DMS53 (cell line): ENCODE data around the gene TLCD2.
"Not testable (repeated sequence)": the region's sequence is repeated elsewhere in the genome, so short reads cannot be mapped to it uniquely, and the experiment has no call there.

Experiments
- DNase-seq: peaks from one replicate; lab custom pipeline; 2025; lab: John Stamatoyannopoulos, UW

The TLCD2 gene

DNA sequence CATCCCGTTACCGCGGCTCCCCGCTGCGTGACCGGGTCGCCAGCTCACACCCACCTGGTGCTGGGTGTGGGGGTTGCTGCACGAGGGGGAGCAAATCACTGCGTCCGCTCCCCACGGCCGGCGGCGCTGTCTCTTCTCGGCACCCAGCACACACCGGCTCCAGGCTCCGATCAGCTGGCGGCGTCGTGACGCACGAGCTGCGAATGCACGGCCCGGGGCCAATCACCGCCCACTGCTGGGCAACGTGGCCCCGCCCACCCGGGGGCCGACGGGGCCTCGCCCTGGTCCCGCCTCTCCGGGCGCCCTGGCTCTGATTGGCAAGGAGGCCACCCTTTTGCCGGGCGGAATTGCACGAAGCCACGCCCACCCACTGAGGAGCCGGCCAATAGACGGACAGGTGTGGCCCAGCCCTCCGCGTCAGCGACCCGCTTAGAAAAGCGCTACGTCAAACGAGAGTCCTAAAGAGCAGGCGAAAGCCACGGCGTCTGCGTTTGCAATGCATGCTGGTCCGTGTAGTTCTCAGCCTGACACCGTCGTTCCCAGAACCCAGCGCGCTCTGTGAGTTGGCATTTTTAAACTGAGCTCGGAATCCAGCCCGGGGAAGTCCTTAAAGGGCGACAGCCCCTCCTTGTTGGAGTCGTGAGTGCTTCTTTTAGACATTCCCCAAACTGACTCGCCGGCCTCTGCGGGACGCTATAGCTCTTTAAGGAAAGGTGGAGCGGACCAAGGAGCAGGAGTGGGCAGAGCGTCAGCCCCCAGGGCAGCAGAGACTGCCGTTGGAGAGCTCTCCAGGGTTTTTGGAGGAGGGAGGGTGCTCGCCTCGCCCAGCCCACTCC, 6.1 kb upstream of the TLCD2 start:
- DNase-seq: peak; percentile 99

DNA sequence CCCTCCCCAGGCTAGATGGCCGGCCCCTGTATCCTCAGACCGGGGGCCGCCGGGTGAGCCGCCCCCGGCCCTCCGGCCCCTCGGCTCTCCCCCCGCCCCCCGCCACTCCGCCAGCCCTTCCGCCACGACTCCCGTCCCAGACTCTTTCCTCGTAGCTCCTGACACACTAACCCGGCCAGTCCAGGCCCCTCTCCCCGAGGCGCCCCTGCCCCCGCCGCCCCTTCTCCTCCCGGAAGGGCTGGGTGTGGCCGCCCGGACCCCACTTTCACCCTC, 5.6 kb upstream of the TLCD2 start:
- DNase-seq: no peak

DNA sequence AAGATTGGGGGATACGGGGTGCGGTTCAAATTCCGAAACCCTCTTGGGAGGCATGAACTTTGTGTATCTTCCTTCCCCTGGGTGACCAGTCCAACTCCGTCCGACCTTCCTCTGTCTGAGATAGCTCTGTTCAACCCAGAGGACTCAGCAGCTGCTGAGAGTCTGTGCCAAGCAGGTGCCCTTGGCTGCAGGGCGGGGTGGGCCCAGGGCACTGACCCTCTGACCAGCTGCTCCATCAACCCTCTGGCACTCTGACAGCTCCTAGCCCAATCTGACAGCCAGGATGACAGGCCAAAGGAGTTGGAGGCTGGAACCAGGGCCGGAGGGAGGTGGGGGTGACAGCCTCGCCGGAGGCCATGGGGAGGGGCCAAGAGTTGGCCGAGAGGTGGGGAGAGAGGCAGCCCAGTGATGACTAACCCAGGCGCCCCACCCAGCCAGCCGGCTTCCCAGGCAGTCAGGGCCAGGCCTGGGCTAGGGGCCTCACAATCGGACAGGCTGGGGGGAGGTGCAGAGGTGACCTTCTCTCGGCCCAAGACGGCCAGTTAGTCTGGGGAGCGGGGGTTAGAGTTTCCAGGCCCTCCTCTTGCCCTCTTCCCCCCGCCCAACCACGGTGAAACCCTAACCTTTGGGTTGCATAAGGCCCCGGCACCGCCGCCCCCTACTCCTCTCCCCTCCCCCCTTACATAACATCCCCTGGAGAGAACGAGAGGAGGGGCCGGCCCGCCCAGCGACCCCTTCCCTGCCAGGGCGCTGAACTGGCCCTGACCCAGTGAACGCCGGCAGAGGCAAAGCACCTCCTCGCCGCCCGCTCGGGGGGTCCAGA, 5.0 kb upstream of the TLCD2 start:
- DNase-seq: peak; percentile 82

DNA sequence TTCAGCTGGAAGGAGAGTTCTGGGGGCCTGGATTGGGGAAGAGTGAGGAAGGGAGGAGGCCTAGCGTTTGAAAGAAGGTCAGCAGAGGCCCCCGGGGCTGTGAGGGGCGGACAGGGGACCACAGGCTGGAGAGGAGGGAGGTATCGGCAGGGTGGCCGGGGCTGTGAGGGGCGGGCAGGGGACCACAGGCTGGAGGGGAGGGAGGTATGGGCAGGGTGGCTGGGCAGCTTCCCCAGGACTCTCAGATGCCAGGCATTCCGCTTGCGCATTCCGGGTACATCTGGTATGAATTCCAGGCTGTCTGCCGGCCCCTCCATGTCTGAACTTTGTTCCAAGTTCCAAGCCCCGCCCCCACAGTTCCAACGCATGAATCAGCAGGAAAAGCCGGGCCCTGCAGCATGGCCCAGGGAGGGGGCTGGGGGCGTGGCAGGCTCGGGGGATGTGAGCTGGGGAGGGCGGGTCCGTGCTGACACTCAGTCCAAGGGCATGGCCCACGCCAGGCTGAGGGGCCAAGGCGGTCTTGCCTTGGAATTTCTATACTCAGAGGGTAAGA, 4.3 kb upstream of the TLCD2 start:
- peak; percentile 89 for DNase-seq

DNA sequence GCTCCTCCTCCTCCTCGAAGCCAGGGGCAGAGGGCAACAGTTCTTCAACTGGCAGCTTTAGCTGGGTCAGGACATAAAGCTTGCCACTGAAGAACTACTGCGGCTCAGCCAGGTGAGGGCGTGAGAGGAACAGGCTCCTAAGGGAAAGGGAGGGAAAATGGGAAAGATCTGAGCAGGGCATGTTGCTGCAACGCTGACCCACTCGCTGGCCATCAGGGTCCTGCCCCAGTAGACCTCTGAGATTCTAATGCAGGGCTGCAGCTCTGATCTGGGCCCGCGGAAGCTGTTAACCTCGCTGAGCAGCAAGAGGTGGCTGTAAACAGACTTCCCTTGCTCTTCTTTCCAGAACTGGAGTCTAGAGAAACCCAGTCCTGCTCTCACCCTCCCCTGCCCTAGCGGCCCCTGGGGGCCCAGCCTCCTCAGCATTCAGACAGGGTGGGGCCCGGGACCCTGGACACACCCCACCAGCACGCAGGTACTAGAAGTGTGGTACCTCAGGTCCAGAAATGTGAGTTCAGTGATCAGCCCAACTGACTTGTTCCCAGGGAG, 3.8 kb upstream of the TLCD2 start:
- peak; percentile 62 for DNase-seq

DNA sequence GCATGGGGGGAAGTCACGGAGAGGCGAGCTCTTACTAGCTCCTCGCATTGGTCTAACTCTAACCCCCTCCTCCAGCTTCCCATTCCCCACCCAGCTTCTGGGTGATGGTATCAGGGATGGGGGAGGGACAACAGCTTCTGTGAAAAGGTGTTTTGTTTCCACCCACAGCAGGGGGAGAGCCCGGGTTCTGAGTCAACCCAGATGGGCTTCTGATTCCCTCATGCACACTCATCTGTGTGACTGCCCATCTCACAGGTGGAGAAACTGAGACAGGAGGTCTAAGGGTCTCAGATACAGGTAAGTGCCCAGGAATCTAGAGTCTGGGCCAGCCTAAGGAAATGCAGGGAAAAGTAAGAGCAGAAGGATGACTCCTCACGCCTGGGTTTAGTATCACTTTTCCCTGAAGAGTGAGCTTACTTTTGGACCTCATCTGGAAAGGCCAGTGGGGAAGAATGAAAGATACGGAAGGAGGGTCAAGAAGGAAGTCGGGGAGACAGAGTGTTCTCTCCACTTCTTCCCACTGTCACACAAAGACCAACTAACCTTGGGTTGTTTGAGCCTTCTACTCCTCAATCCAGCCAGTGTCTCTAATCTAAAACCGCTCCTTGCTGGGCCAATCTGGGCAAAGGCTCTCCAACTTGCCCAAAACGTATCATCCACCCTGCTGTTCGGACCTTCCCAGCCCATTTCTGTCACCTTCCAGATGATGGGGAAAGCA, 3.1 kb upstream of the TLCD2 start:
- no peak for DNase-seq

DNA sequence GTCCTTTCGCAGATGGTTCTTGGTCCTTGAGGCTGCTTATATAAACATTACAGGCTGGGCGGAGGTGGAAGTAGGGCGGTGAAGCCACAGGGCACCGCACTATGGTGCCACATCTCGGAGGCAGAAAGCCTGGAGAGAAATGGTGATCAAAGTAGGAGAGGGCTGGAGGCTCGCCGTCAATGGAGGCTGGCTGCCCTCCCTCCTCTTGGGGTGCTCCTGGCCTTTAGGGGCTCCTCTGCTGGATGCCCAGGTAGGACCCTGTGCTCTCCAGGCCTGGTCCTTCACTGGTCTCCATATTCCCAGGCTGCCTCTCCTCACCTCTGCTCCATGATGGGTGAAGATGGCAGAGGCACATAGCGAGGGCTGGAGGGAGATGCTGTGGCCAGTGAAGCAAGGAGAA, 2.1 kb upstream of the TLCD2 start:
- DNase-seq: no peak

DNA sequence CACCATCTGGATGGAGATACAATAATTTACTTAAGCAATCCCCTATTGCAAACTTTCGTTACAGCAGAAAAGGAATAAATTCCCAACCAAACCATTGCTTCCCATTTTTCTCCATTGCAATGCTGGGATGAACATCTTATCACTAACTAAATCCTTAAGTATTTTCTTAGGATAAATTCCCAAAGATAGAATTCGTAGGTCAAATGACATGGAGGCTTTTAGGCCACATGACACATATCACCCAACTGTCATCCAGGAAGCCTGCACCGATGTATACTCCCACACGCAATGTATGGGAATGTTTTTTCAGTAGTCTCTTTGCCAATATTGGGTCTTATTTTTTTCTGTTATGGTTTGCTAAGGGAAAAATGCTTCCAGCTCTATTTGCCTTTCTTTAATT, 1.6 kb upstream of the TLCD2 start:
- DNase-seq: no peak

DNA sequence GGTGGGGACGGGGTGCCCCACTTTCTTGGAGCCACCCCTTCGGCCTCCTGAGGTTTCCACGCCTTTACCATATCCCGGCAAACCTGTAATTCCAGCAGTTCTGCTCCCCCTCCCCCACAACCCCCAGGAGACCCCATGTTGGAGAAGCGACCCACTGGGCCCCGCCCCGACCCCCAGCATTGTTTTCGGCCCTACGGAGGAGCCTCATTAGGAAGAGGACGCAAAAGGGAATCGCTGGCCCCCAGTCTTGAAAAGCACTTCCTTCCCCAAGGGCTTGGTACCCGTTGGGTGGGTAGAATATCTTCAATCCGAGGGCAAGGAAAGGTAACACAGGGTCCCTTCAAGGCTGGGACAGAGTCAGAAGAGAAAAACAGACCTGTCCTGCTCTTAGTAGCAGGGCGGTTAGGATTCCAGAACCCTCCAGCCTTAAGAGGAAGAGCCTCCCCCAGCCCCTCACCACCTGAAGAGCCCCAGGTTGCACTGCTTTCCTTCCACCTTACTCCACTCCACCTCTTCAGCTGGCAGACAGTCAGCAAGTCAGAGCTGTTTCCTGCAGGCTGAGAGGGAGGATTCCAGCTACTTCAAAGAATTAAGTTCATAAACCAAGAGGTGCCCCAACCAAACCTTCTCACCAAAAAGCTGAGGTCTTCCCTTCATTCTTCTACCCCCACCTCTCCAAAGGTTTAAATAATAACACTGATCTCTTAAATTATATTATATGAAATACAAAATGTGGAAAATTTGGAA, 803 bp upstream of the TLCD2 start:
- DNase-seq: peak; percentile 42

DNA sequence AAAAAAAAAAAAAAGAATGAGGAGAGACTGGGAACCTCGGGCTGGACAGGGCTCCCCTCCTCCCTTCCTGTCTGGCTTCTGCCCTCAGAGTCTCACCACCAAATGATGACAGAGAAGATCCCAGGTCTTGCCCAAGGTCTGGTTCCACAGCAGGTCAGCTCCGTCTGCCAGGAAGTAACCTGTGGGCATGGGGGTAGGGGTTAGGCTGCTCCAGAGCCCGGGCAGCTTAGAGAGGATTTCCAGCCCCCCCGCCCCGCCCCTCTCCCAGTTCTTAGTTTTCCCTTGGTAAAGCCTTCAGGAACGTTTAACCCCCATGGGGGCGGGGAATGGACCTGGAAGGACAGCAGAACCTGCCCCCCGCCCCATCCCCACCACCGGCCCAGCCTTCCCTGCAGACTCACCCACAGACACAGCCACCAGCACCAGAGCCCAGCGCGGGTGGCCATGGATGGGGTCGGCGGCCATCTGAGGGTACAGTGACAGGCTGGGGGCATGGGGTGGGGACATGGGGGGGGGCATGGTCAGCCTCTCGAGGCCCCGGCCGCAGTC, 700 bp downstream of the TLCD2 start:
- no peak for DNase-seq

DNA sequence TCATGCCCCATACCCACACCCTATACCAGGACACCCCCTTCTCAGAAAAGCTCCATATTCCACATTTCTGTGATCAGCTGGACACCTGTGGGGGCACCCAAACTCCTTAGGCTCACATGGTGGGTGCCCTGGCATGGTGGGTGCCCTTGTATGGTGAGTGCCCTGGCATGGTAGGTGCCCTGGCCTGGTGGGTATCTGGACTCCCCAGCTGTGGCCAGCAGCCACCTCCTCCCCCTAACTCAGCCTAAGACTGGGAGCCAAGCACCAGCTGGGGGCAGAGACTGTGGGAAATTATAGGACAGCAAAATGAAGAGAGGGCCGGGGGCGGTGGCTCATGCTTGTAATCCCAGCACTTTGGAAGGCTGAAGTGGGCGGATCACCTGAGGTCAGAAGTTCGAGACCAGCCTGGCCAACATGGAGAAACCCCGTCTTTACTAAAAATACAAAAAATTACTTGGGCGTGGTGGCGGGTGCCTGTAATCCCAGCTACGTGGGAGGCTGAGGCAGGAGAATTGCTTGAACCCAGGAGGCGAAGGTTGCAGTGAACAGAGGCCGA, 1.3 kb downstream of the TLCD2 start:
- not testable (repeated sequence) for DNase-seq

DNA sequence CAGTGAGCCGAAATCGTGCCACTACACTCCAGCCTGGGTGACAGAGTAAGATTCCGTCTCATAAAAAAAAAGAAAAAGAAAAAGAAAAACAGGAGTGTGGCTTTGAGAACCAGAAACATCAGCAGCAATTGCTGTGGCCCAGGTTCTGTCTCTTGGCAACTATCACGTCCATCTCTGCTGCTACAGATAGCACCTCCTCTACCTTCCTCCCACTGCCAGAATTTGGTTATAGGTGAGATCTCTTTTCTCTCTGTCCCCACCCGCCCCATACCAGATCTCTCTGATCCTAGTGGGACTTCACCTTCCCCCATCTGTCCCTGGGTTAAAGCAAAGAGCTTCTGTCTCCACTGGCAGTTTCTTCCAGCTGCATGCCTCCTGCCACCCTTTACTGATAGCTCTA, 3.1 kb downstream of the TLCD2 start:
- DNase-seq: no peak

DNA sequence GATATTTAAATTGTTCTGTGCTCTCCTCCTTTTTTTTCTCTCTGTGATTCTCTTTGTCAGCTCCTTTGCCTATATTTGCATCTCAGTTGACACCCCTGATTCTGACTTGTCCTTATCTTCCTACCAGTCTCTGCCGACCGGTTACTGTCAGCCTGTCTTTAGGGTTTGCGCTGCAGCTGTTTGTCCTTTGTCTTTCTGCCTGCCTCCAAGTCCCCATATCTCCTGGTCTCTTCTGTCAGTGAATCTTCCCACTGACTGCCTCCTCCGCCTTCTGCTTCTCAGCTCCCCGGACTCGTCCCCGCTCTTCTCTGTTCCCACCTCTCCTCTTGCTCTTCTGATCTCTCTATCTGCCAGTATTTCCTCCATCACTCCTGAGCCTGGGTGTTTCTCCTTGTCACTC, 5.2 kb downstream of the TLCD2 start:
- no peak for DNase-seq

DNA sequence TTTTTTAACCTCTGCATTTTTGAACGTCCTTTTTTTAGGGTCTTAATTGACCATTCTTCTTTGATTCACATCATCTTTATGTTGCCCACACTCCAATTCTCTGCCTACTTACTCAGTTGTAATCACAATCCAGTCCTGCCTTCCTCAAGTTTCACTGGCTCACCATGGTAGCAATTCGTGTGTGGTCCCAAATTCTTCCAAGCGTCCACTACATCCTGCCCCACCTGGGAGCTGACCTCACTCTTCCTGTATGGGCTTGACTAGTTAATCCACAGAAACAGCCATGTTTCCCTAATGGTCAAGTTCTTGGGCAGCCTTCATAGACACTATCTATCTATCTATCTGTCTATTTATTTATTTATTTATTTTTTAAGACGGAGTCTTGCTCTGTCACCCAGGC, 7.1 kb downstream of the TLCD2 start:
- DNase-seq: no peak

DNA sequence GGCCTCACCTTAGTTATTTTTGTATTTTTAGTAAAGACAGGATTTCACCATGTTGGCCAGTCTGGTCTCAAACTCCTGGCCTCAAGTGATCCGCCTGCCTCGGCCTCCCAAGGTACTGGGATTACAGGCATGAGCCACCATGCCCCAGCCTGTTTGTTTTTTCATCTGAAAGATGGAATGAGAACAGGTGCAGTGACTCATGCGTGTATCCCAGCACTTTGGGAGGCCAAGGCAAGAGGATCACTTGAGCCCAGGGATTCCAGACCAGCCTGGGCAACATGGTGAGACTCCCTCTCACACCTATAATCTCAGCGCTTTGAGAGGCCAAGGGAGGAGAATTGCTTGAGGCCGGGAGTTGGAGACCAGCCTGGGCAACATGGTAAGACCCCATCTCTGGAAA, 10.3 kb downstream of the TLCD2 start:
- peak; percentile 50 for DNase-seq

DNA sequence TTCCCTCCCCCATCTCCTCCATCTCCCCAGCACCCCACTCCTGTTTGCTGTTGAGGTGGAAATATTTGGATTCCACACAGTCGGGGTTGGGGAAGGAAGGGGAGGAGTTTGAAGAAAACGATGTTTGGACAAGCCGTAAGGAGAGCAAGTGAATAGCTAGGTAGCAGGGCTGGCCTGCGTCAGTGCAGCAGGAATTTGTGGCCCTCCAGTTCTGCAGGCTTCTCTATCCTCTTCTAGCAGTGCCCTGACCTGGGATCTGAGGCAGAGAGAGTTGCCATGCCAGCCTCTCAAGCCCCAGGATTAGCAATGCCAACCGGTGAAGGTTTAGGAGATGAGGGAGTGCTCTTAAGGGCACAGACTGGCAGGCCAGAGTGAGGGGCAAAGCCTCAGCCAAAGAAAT, 12.5 kb downstream of the TLCD2 start:
- DNase-seq: no peak

DNA sequence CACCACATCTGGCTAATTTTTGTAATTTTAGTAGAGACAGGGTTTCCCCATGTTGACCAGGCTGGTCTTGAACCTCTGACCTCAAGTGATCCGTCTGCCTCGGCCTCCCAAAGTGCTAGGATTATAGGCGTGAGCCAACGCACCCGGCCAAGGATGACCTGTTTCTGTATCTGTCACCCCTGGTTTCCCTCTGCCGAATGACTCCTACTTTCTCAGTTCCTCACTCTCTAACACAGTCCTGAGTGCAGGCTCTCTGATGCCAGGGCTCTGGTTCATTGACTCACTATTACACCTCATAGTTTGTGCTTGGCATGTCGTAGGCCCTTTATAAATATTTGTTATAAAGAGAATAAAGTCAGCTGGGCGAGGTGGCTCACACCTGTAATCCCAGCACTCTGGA, 14.8 kb downstream of the TLCD2 start:
- DNase-seq: no peak

DNA sequence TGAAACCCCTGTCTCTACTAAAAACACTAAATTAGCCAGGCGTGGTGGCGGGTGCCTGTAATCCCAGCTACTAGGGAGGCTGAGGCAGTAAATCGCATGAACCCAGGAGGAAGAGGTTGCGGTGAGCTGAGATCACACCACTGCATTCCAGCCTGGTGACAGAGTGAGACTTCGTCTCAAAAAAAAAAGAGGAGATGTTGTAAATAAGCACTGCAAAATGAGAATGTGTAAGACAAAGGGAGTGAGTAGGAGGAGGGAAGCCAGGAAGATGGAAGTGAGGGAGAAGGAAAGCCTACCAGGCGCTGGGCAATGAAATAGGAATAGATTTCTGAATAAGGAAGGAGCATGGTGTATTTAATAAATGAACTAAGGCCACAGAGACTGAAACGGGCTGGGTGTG, 16.8 kb downstream of the TLCD2 start:
- DNase-seq: no peak

DNA sequence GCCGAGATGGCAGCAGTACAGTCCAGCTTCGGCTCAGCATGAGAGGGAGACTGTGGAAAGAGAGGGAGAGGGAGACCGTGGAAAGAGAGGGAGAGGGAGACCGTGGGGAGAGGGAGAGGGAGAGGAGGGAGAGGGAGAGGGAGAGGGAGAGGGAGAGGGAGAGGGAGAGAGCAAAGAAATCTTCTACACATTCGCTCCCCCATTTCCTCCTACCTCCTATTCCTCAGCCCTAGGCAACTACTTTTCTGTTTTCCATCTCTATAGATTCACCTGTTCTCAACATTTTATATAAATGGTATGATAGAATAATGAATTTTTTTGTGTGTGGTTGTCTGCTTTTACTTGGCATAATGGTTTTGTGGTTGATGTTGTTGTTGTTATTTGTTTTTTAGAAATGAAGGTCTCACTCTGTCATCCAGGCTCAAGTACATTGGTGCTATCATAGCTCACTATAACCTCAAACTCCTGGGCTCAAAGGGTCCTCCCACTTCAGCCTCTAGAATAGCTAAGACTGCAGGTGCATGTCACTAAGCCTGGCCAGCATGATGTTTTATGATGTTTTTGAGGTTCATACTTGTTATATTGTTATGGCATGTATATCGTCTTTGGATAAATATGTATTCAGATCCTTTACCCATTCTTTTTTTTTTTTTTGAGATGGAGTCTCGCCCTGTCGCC, 19.5 kb downstream of the TLCD2 start:
- no peak for DNase-seq

DNA sequence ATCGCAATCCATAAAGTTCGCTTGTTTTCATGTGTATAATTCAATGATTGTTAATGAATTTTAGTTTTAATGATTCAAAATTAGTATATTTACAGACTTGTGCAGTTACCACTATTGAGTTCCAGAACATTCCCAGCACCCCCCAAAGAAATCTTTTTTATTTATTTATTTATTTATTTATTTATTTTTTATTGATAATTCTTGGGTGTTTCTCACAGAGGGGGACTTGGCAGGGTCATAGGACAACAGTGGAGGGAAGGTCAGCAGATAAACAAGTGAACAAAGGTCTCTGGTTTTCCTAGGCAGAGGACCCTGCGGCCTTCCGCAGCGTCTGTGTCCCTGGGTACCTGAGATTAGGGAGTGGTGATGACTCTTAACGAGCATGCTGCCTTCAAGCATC, 21.8 kb downstream of the TLCD2 start:
- not testable (repeated sequence) for DNase-seq
